Posterior vena cava (tissue), 2 donors: ENCODE data around the gene DGKB. TPM values are rescaled to one million over a fixed set of nuclear protein-coding genes. Genes with fewer than 3 reads are reported as not detected.

Source experiments
- DNase-seq: peaks from one replicate; pipeline ENCODE4 v3.0.0-alpha.2; 2020; ENCODE audit warnings: low spot score
- intact Hi-C, 2 donors: fragments of 100-400 bp; cut with DNase I; formaldehyde crosslinking; loops; one replicate each; pipeline versions ENCODE4 v1.14.1 to v1.14.2; 2022 to 2023
- total RNA-seq, 2 donors: library from RNA; stranded (reverse); fragmentation: NEBNext Ultra II Directional; extraction: Animal tissue kit (Norgen Biotek cat#: 25700); gene quantifications; one replicate each; pipeline ENCODE4 v1.2.1, GENCODE V29; 2021
- donor health status: DM: yes; HTN: yes; CAD: no.
- donor health status: DM: yes; HTN: yes; CAD: no.

DGKB gene
- total RNA-seq, 2 donors from 2014 or later = 0.32 to 1.5 TPM

DNA sequence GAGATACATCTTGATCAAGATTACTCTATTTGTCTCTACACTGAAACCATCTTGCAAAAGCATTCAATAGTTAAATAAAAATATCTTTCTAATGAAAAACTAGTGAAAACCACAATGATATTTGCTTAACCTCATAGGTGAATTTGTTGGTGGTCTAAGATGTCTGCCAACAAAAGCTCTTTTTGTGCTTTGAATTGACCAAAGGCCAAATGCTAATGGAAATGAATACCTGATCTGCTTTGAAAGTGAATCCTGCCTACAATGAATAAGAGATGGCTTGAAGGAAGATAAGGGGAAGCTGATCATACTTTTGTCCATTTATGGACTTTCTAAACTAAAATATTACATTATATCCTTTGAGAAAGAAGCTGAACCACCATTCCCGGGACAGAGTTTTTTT is 684.2 kb downstream of the DGKB start:
- intact Hi-C loops = no loop called here
- no peak for DNase-seq

DNA sequence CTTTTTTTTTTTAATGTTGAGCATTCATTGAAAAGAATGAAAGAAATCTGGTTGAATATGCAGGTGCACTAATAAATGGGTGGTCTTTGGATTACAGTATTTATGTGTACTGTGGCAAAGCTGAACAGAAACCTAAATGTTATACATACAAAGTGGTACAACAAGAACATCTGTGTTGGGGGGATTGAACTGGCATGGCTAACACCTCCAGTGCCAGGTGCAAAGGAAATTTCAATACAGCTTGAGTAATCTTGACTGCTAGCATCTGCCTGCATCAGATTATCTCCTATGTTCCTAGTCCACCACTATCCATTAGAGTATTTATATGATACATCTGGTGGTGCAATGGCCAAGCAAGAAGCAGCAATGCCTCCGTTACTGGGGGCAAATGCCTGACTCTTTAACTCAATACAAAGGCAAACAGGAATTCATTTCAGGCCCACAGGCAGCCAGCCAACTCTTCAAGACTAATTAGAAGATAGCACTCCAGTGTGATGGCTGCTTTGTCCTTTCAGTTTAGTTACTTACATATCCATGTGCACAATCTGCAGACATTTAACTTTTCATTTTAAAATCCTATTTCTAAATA is 692.6 kb downstream of the DGKB start:
- DNase-seq = no peak
- intact Hi-C loops = no loop called here

DNA sequence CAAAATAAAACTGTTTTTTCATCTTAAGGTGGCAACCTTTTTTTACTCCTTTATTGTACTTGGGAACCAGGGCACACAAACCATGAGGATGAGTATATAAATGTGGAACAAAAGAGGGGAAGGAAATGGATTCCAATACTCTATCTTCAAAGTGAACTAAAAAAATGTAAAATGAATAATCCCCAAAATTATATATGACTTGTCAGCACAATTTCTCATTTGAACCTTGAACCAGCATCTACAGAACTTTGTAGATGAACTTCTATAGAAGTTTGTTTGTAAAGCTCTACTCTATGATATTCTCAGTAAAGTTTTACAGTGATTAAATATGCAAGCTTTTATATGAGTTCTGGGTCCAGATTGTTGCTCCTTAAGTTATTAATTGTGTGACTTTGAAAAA is 694.8 kb downstream of the DGKB start:
- no peak for DNase-seq
- intact Hi-C loops = no loop called here

DNA sequence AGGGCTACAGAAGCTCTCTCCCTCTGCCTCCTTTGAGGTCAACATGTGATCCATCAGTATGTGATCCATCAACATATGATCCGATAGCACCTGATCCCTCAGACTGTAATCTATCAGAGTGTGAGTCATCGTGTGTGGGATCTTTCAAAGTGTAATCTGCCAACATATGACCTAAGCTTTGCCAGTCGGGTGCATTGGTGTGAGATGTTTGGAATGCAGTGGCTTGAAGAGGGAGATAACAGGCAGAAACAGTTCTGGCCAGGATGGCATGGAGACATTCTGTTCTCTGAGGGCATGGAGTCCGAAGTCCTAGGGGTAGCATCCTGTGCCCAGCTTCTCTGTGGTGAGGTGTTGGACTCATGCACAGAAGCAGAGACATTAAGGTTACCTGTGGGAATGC is 695.4 kb downstream of the DGKB start:
- intact Hi-C loops = no loop called here
- DNase-seq = no peak

DNA sequence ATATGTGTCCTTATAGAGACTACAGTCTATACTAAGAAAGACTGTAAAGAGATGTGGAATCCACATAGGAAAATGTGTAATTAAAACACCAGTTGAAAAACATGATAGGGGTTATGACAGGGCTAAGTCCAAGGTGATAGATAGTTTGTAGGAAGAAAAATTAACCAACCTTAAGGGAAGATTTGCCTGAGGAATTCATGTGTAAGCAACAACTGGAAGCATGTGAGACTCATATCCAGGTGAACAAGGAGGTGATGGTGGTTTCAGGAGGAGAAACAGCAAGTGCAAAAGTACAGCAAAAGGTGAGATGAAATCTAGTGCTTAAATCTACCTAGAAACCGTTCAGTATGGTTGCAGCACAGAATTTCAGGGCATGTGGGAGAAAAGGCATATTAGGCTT is 696.4 kb downstream of the DGKB start:
- no peak for DNase-seq
- intact Hi-C loops = no loop called here

DNA sequence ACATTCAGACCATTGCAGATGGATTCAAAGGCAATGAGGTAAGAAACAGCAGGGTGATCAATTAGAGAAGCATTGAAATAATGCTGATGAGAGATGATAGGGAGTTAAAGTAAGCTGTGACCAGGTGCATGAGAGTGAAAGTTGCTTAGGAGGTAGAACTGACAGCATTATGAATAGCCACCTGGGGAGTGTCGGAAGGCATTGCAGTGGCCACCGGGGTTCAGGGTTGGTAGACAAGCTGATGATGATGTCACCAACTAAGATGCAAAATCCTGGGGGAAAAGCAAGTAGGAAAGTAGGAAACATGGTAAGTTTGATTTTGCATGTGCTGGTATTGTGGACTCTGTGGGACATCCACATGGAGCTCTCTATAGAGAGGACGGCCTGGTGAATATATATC is 701.2 kb downstream of the DGKB start:
- intact Hi-C loops = no loop called here
- DNase-seq = no peak

DNA sequence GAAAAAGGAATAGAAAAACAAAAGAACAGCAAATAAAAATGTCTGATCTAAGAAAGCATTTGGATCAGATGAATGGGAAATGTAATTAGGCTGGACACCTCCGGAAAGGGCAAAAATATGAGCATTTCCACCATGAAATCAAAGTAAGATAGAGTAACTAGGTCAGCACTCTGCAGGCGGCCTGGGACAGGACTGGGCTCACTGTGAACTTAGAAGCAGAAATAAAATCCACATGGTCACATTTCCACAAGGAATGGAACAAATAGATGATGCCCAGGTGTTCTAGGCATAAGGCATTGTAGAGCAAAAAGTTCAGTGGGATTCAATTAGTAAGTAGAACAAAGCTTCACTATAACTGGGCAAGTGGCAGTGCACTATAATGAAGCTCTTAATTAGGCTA is 703.2 kb downstream of the DGKB start:
- intact Hi-C loops = no loop called here
- DNase-seq = no peak

DNA sequence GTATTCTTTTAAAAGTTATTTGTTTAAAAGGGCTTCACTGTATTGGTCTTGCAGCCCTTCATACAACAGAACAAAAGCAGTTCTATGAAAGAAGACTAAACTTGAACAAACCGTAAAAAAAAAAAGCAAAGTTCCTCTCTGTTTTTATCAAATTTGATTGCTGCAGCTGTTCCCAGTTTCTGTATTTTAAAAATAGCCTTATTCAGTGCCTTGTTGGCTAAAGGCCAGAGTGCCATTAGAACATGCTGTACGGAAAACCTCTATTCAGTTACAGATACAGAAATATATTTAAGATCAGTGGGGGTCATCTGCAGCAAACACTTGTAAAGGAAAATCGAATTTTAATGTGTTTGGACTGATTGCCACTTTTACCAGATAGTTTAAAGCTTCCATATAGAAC is 705.3 kb downstream of the DGKB start:
- DNase-seq = no peak
- intact Hi-C loops = no loop called here

DNA sequence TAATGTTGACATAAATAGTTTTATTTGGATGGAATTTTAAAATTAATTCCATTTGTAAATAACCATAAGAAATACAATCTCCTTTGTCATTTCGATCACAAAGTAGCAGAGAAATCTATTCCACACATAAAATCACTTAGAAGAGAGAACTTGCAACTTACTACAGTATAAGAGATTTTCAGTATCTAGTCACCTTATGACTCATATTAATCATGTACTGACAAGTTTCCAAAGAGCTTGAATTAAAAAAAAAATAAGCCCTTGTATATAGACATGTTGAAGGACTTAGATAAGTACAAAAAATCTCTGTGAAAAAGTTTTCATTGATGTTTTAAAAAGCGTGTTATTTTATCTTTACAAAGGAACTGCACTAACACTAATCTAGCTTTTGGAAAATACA is 706.0 kb downstream of the DGKB start:
- intact Hi-C loops = no loop called here
- no peak for DNase-seq

DNA sequence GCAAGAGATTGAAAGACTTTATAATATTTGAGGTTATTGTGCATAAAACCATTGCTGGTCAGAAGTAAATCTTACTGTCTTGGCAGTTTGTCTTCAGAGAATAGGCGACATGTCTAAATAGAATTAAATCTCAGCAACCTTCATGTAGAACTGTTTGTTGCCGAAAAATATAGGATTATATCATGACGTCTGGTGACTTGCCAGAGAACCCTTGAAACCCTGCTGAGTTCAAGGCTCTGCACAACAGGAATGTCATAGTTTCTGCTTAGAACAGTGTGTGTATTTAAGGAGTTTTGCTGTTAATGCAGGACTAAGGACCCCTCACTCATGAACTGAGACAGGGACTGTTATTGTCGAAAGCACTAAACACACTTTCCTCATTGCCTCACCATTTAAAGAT is 706.7 kb downstream of the DGKB start:
- DNase-seq = no peak
- intact Hi-C loops = no loop called here

DNA sequence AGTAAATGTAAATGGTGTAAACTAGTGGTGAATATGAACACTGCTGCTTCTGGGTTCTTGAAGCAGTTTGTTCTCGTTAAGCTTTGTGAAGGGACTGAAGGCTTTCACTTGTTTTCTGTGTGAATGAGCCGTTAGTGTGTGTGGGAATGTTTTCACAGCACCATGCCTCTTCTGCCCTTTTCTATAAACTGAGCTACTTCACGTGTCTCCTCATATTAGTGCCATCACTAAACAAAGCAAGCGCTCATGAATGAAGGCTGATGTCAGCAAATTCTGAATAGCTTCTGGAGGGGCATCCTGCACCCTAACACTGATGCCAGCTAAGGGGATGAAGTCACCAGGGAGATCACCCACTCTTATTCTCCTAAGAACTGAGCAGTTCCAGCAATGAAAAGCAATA is 707.5 kb downstream of the DGKB start:
- intact Hi-C loops = no loop called here
- DNase-seq = no peak

DNA sequence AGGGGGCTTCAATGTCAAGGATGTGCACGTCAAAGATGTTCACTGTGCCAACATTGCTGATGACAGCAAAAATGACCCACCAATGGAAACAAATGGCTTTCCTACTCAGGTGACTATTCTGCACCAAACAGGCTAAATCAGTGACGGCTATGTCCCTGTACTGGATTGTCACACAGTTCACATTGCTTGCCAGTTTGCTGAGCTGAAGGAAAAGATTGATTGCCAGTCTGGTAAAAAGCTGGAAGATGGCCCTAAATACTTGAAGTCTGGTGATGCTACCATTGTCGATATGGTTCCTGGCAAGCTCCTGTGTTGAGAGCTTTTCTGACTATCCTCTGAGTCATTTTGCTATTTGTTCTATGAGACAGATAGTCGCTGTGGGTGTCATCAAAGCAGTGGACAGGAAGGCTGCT is 710.9 kb downstream of the DGKB start:
- intact Hi-C loops = no loop called here
- DNase-seq = no peak

DNA sequence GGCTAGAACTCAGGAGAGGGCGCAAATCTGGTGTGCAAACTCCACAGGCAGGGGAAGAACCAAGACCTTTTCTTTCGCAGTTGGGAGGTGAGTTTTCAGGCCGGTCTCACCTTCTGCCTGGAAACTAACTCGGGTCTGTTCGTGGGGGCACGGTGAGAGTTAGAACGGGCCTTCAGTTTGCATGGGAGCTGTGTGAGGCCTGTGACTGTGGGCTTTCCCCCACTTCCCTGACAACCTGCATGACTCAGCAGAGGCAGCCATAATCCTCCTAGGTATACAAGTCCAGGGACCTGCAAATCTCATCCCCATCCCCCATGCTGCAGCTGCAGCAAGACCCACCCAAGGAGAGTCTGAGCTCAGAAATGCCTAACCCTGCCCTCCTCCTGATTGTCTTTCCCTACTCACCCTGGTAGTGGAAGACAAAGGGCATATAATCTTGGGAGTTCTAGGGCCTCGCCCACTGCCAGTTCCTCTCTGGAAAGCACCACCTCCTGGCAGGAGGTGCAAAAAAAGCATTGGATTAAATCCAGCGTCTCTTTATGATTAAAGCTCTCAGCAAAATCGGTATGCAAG is 718.2 kb downstream of the DGKB start:
- intact Hi-C loops = loop anchor here in 1 of 2 donors (10.0 kb wide), 1 partner anchor 250 kb away; no protein-coding TSS in a partner anchor
- DNase-seq = no peak

DNA sequence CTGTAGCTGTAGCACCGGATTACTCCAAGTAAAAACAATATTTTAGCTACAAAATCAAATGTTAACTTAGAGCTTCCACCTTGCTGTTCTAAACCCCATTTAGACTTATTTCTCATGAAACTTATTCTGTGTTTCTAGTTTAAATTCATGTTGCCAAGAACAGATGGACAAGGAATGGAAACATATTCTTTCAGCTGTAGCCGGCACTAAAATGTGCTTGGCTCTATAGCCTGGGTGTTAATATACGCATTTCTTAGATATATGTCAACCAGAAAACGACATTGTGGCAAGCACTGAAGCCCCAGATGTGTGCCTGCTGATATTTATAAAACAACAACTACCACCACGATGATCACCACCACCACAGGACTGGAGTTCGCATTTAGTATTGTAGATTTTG is 722.8 kb downstream of the DGKB start:
- DNase-seq = no peak
- intact Hi-C loops = loop anchor here in 1 of 2 donors (10.0 kb wide), 1 partner anchor 245 kb away; no protein-coding TSS in a partner anchor

DNA sequence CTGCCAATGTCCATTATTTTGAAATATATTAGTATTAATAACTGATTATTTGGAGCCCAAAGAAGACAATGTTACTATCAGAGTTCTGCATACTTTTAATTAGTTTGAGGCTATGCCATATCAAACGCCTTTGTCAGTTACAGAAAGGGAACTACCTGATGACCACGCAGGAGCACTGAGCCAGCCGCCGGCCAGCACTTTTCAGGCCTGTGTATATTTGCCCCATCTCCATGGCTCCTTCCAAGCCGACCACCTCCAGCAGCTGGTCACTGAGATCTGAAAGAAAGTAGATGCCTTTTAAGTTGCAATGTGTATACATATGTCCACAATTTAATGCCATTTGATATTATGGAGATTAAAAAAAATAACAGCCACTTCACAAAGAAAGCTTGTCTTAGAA is 724.7 kb downstream of the DGKB start:
- DNase-seq = no peak
- intact Hi-C loops = no loop called here

DNA sequence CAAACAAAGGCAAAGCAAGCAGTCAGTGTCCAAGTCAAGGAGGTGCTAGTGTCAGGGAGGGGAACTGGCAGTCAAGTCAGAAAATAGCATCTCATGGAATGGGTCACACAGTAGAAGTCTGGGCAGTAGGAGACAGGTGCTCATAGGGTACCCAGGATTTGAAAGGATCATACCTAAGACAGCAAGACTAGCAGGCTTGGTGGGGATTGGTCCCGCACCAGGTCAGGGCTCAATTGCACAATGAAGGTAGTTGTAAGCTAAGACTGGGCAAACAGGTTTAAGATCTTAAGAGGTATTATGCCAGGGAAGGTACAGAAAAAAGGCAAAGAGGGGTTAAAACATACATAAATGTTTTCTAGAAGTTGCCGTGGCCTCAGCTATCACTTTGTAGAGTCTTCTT is 731.7 kb downstream of the DGKB start:
- no peak for DNase-seq
- intact Hi-C loops = no loop called here

DNA sequence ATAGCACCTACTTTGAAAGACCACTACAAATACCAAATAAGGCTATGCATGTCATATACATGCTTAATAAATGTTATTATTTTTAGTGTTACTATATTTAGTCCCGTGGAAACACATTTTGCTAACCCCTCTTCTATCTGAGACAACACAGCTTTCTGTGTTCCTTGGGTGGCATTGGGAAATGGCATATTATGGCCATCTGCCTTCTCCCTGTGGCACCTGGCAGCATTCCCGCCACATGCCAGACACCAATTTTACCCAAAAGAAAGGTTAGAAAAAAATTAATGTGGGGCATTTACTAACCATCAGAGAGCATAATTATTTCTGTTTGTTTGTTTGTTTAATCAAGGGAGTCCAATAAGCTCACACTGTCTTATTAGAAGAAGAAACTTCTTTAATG is 744.4 kb downstream of the DGKB start:
- intact Hi-C loops = no loop called here
- no peak for DNase-seq

DNA sequence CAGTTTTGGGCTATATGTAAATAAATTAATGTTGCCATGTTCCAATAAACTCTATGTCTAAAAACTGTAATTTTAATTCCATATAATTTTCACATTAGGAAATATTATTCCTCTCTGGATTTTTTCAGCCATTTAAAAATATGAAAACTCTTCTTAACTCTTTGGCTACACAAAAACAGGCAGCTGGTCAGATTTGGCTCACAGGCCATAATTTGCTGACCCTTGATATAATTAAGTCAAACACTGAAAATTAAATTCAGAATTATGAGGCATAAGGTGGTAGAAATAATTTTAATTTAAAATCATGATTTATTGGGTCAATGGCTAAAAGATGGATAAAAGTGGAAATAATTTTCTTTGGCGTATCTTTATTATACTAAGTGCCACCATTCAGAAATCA is 746.1 kb downstream of the DGKB start:
- no peak for DNase-seq
- intact Hi-C loops = no loop called here

DNA sequence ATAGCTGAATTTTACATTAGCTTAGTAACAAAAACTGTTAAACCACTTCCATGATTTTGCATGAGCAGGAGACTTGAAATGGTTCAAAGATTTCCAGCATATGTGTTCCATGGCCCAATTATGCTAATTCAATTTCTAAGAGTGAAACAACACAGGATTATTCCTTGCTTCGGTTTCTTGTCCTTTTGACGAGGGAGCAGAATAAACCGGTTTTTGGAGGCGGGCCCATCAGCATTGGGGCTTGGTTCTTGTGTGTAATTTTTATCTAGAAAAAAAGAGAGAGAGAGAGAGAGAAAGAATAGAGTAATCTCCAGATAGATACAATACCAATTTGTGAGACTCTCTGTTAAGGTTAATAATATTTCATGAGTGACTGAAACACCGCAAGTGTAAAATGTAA is 753.6 kb downstream of the DGKB start:
- DNase-seq = no peak

DNA sequence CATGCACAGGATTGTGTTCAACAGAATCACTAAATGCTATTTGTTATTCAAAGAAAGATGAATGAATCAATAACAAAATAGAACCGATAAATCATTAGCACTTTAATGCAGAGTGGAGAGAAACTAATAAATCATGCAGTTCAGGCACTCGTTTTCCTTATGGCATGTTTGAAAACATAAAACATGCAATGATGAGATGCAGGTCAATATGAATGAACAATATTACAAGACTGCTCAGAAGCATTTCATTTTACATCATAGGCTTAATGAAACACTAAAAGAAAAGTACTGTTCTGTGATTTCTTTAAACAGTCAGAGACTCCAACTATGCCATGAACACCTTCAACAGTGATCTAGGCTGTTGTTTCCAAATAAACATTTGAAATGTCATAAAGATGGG is 755.0 kb downstream of the DGKB start:
- DNase-seq = no peak
- intact Hi-C loops = no loop called here

More for the DNA sequence above, 753.6 kb downstream of the DGKB start:
- intact Hi-C loops = no loop called here

DNA sequence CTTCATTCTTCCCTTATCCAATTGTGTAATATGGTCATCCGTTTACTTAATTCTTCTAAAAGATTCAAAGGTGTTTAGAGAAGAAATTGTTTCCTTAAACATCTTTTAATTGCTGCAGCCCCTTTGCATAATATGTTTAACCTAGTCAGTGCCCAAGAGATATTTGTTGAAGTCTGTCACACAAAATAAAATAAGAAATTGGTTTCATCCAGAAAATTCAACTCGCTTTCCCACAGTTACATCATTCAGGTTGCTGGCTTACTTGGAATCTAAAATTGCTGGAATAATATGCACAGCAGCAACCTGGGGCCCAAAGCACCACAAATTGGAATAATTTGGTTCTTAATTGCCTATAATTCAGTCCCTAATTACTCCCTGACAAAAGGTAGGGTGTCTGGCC is 758.0 kb downstream of the DGKB start:
- no peak for DNase-seq
- intact Hi-C loops = no loop called here

DNA sequence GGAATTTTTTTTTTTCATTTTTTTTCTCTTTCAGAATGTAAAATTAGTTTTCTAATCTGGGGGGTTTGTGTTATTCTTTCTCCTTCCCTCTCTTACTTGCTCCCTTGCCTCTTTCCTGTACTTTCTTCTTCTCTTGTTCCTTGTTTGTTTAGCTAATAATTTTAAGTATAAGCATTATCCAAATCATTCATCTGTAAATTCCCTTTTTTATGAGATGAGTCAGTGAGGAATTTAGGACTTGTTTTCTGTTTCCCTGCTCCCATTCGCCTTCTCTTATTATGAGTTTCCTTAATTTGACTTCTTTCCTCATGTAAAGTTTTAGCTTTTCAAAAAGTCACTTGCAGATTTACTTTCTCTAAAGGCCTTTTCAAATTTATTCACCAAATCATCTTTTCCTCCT is 758.4 kb downstream of the DGKB start:
- intact Hi-C loops = no loop called here
- DNase-seq = no peak
